Type B pancreatic cell (in vitro differentiated cells): Measurements from ENCODE around the gene LMTK2. TPM values are rescaled to one million over a fixed set of nuclear protein-coding genes. Genes with fewer than 3 reads are reported as not detected.

Experiments
- DNase-seq: peaks from one replicate; pipeline ENCODE4 v3.0.0; 2021; ENCODE audit warnings: mixed read lengths; ENCODE audit not compliant: unreplicated experiment; ENCODE audit errors: extremely low spot score
- H3K27ac Mint-ChIP-seq: 2 replicates; pipeline ENCODE4 v1.8.0; 2021; ENCODE audit warnings: mild to moderate bottlenecking, mixed read lengths
- H3K27me3 Mint-ChIP-seq: 2 replicates; pipeline ENCODE4 v1.8.0; 2021; ENCODE audit warnings: mixed read lengths
- H3K36me3 Mint-ChIP-seq: 2 replicates; pipeline ENCODE4 v1.8.0; 2021; ENCODE audit warnings: mixed read lengths
- H3K4me1 Mint-ChIP-seq: one replicate; pipeline ENCODE4 v1.8.0; 2021; ENCODE audit warnings: mixed read lengths; ENCODE audit not compliant: unreplicated experiment
- H3K4me3 Mint-ChIP-seq: 2 replicates; pipeline ENCODE4 v1.8.0; 2021; ENCODE audit warnings: mild to moderate bottlenecking, mixed read lengths
- H3K9me3 Mint-ChIP-seq: 2 replicates; pipeline ENCODE4 v1.8.0; 2021; ENCODE audit warnings: mixed read lengths
- total RNA-seq: library from RNA; stranded (reverse); gene quantifications from 2 replicates; pipeline ENCODE4 v1.2.1, GENCODE V29; 2021; ENCODE audit warnings: low replicate concordance
- TF ChIP-seq, protein P1 (sequence below): fragments of 200-600 bp; sonication (generic); conservative IDR thresholded peaks from 2 replicates; pipeline ENCODE4 v1.5.0; 2021; ENCODE audit warnings: antibody characterized with exemption, mild to moderate bottlenecking

The LMTK2 gene
- total RNA-seq, 1 donor from 2014 or later = 20.6 TPM

DNA sequence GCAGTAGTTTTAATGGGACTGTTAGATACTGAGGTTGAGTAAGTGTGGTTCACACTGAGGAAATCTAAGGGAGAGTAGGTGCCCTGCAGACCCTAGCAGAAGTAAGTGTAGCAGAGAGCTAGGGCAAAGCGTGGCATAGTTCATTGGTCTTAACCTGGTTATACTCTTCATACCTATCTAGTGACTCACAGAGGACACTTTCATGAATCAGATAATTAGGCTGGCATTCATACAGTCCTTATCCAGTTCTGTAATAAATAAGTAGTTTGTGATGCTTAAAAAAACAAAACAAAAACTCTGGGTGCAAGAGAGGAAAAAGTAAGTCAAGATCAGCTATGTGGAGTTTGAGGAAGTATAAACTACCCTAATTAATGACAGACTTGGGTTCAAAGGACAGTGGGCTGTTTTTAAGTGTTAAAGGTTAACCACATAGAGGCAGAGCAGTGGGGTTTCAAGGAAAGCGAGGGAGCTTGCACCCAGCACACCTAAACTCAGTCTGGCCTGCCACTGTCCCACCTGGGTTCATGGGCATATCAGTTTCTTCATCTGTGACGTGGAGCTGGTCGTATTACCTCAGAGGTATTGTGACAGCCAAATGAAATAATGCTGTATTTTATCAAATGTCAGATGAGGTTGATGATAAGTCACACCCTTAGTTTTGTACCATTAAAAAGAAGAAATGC lies 27.1 kb downstream of the LMTK2 start:
- H3K27me3 Mint-ChIP-seq = no peaks in the 10 kb centered on the region
- H3K9me3 Mint-ChIP-seq = no peaks in the 10 kb centered on the region
- peaks cover 10% of the 10 kb centered on the region for H3K36me3 Mint-ChIP-seq
- H3K4me3 Mint-ChIP-seq = no peak overlapping the region
- no peak for DNase-seq
- H3K4me1 Mint-ChIP-seq = peaks cover 31% of the 10 kb centered on the region
- TF ChIP-seq, protein P1, sequence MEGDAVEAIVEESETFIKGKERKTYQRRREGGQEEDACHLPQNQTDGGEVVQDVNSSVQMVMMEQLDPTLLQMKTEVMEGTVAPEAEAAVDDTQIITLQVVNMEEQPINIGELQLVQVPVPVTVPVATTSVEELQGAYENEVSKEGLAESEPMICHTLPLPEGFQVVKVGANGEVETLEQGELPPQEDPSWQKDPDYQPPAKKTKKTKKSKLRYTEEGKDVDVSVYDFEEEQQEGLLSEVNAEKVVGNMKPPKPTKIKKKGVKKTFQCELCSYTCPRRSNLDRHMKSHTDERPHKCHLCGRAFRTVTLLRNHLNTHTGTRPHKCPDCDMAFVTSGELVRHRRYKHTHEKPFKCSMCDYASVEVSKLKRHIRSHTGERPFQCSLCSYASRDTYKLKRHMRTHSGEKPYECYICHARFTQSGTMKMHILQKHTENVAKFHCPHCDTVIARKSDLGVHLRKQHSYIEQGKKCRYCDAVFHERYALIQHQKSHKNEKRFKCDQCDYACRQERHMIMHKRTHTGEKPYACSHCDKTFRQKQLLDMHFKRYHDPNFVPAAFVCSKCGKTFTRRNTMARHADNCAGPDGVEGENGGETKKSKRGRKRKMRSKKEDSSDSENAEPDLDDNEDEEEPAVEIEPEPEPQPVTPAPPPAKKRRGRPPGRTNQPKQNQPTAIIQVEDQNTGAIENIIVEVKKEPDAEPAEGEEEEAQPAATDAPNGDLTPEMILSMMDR = no peak
- H3K27ac Mint-ChIP-seq = peak overlapping the region; percentile 50

DNA sequence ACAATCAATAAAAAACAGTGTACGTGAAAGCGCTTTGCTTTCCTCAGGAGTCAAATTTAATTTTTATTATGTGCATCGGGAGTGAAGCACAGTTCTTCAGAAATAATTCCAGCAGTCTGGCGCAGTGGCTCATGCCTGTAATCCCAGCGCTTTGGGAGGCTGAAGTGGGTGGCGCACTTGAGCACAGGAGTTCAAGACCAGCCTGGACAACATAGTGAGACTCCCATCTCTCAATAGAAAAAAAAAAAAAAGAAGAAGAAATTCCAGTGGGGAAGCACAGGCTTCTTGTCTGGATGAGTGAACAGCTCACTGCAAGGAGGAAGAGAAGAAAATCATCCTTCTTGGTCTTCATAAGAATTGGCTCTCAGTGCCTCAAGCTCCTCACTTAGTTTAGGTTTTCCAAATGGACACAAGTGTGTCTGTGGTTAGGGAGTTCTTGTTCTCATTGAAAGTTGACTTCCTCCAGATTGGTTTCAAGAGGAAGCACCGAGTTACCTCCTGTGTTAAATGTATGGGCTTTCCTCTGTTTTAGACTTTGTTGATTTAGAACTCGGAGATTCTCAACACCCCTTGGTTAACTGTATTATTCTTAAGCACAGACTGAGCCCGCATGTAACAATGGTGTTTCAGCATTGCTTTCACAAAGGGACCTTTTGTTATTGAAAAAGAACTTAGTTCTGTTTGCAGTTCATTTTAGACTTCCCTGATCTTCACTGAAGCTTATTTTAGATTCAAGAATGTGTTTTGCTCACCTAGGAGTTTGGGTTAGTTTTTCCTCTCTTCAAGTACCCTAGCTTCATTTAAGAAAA lies 28.0 kb downstream of the LMTK2 start:
- Mint-ChIP-seq H3K4me3 (no peak overlapping the region), H3K9me3 (no peaks in the 10 kb centered on the region), H3K27ac (peak overlapping the region; percentile 50), H3K36me3 (peaks cover 14% of the 10 kb centered on the region), H3K27me3 (no peaks in the 10 kb centered on the region), H3K4me1 (peaks cover 31% of the 10 kb centered on the region)
- DNase-seq = no peak
- TF ChIP-seq, protein P1 = no peak

DNA sequence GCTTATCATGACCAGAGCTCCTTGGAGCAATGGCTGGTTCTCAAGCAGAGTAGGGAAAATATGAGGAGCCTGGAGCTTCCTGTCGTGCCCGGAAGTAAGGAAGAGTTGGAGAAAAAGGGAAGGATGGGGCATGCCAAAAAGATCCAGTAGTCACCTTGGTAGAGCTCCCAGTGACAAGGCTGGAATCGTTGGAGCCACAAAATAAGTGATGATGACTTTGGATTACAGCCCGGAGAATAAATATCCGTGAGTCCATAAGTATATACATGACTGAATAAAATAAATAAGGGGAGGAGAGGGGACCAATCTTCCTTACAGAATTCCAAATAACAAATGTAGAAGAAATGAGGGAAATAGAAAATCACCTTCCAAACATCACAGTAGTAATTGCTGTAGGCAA lies 29.3 kb downstream of the LMTK2 start:
- H3K4me1 Mint-ChIP-seq = peaks cover 29% of the 10 kb centered on the region
- H3K36me3 Mint-ChIP-seq = peaks cover 14% of the 10 kb centered on the region
- no peaks in the 10 kb centered on the region for H3K27me3 Mint-ChIP-seq
- no peak overlapping the region for H3K27ac Mint-ChIP-seq
- no peaks in the 10 kb centered on the region for H3K9me3 Mint-ChIP-seq
- no peak for DNase-seq
- TF ChIP-seq, protein P1 = no peak
- H3K4me3 Mint-ChIP-seq = no peak overlapping the region

DNA sequence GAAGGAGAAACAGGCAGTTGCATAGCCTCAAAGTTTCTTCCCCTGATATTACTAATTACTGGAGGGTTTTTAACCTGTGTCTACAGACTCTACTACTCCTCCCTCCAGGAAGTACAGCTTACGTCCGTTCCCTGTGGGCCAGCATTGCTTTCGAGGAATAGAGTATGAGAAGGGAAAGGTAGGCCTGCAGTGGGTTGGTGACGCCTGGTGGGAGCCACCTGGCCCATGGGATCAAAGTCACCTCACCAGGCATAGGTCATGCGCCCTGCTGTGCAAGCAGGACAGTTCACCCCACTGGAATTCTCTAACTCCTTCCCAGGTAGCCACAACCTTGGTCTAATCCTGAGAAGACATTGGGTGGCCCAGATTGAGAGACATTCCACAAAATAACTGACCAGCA lies 29.8 kb downstream of the LMTK2 start:
- Mint-ChIP-seq H3K4me1 (peaks cover 24% of the 10 kb centered on the region), H3K27me3 (no peaks in the 10 kb centered on the region), H3K4me3 (no peak overlapping the region), H3K36me3 (peaks cover 14% of the 10 kb centered on the region), H3K27ac (no peak overlapping the region), H3K9me3 (no peaks in the 10 kb centered on the region)
- no peak for DNase-seq
- TF ChIP-seq, protein P1 = no peak

DNA sequence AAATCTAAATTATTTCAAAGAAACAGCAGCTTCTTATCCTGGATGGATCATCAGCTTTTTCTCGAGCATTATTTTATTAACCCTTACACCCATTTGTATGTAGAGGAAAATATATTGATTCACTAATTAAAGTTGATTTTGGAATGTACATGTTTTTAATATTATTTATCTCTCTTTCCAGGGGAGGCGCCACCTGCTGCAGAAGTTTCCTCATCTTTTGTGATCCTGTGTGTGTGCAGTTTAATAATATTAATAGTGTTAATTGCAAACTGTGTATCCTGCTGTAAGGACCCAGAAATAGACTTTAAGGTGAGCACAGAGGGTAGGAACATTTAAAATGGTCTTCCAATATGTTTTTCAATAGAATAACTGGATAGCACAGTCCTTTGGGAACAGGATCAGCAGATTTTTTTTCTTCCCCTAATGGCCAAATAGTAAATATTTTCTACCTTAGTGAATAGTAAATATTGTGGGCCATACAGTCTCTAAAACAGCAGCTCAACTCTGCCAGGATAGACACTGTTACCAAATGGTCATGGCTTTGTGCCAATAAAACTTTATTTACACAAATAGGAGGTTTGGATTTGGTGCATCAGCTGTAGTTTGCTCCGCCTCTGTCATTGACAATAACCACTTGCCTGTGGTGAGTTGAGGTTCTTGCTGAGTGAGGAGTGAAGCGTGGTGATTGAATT lies 30.6 kb downstream of the LMTK2 start:
- peaks cover 19% of the 10 kb centered on the region for H3K4me1 Mint-ChIP-seq
- H3K27me3 Mint-ChIP-seq = no peaks in the 10 kb centered on the region
- no peak overlapping the region for H3K4me3 Mint-ChIP-seq
- no peak overlapping the region for H3K27ac Mint-ChIP-seq
- DNase-seq = no peak
- H3K9me3 Mint-ChIP-seq = no peaks in the 10 kb centered on the region
- TF ChIP-seq, protein P1 = no peak
- peaks cover 14% of the 10 kb centered on the region for H3K36me3 Mint-ChIP-seq
